Stimulated activated CD8-positive, alpha-beta memory T cell treated with anti-CD3 and anti-CD28 coated beads, Interleukin-2, amount 100 ng/mL, for 48 hours (primary cell): ENCODE measurements around the gene OPRM1.
"Not testable (repeated sequence)": the region's sequence is repeated elsewhere in the genome, so short reads cannot be mapped to it uniquely, and the experiment has no call there.

ENCODE experiments used
- DNase-seq, 2 donors: peaks; one replicate each; pipeline ENCODE4 v3.0.0-alpha.2; 2020; ENCODE audit warnings: low read depth in 2 of 2

OPRM1 gene

DNA sequence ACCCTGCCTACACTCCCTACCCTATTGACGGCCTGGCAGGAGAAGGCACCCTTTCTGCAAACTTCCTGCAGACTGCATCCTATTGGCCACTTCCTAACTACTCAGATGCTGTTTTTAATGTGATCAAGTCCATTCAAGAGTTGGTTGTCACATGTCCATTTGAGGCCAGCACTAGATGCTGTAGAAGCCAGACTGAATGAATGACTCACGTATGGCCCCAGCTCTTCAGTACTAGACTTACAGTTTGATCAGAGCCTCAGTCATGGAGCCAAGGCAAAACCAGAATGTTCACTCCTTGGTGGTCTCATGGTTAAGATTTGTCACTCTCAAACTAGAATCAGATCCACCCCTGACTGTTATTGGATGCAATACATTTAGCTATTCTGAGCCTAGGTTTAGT, 101.7 kb downstream of the OPRM1 start:
- DNase-seq = no peak

DNA sequence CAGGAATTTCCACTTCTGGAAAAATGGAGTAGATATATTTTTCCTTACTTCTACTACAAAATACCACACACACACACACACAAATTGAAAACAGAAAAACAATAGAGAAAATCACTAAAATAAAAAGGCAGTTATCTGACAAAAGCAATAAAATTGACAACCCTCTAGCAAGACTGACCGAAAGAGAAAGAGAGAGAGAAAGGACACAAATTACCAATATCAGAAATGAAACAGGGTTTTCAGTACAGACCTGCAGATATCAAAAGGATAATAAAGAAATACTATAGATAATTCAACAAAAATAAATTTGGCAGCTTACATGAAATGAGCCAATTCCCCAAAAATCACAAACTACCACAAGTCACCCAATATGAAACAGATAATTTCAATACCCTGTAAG, 104.7 kb downstream of the OPRM1 start:
- no peak for DNase-seq

- peak; percentile 23 to 32 for DNase-seq
These were observed 115.4 kb downstream of the OPRM1 start for GRCh38 chr6:154154389-154154967.

GRCh38 chr6:154156135-154156896, 117.3 kb downstream of the OPRM1 start:
- peak; percentile 34 to 37 for DNase-seq

- no peak for DNase-seq
These were observed 118.0 kb downstream of the OPRM1 start for GRCh38 chr6:154157082-154157481.

DNA sequence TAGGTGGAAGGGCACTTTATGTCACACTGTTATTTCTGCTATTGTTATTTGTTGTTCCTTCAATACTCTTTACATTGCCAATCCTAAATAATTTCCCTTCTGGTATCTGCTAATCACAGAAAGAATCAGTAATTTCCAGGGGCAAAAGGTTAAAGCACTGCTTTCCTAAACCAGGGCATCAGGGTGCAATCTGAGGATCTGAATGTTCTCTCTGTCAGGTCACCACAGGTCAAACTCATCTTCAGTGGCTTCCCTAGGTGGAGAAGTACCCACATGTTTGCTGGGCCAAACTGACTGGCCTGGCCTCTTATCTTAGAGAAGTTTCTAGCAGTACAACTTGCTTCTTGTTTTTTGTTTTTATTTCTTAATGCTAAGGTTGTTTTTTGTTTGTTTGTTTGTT, 118.7 kb downstream of the OPRM1 start:
- DNase-seq = no peak

DNA sequence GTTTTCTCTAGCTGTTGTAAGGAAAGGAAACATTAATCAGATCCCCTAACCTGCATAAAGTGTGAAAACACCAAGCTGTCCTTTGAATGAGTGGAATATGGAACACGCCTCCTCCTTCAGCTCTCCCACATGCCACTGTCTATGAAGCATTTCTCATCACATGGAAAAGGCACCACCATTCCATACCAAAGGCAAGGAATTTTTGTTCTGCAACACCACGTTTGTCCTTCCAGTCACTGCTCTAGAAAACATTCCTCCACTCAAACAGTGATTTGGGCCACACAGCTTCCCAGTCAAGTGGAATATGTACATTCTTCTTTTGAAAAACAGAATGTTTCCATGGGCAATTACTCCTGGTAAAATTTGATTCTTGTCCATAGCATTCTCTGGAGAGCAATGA, 120.1 kb downstream of the OPRM1 start:
- no peak for DNase-seq

GRCh38 chr6:154161689-154162088, 122.6 kb downstream of the OPRM1 start:
- DNase-seq = no peak

GRCh38 chr6:154164397-154164796, 125.4 kb downstream of the OPRM1 start:
- no peak for DNase-seq

- no peak for DNase-seq
These were observed 126.4 kb downstream of the OPRM1 start for GRCh38 chr6:154165478-154165877.

DNA sequence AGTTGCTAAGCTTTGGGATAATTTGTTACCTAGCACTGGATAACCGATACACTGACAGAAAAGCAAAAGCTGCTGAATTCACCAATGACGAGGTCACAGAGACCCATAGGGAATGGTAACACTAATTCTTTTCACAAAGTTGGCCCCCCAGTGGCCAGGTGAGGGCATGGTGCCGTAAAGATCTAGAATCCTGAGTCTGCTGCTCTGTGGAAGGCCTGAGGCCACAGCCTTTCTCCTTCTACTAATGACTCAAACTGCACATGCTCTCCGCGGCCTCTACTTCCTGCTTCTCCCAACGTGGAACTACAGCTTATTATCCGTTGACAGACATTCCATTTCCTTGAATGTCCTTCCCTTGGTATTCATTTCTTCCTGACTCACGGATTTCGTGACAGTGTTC, 127.1 kb downstream of the OPRM1 start:
- DNase-seq = no peak

DNA sequence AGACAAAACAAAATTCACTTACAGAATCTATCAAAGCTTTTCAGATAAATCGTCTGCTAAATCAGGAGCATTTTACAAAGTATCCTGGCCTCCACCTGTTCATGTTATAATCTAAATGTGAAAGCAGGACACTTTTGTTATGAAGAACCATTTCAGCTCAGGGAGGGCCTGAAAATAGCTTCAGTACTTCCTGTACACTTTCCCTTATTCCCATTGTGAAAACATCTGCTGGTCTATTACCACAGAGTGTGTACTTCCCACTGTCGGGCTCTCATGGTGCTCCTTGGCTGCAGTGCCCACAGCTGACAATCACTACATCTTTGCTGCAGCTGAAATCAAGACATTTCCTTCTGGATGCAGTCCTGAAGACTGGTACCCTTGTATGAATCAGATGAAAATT, 128.1 kb downstream of the OPRM1 start:
- no peak for DNase-seq

DNA sequence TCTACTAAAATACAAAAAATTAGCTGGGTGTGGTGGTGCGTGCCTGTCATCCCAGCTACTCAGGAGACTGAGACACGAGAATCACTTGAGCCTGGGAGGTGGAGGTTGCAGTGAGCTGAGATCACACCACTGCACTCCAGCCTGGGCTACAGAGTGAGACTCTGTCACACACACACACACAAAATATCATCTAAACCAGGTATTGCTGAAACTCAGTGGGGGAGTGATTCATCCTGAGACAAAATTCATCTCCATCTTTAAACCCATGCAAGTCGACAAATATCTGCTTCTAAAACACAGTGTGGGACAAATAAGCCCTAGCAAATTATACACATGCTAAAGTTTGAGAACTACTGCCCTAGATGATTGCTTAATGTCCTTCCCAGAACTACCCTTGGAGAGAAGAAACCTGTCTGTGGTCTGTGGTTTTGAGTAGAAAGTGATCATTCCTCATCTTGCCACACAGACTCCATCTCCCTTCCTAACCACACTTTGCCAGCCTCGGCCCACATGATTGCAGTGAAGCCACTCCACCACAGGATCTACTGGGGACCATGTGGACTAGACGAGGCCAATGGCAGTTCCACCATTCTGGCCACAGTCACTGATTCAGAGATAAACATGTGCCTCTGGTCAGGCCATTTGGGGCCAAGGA, 130.3 kb downstream of the OPRM1 start:
- DNase-seq = peak in 1 of 2 donors; percentile 14

- no peak for DNase-seq
These were observed 131.1 kb downstream of the OPRM1 start for GRCh38 chr6:154170106-154170505.

DNA sequence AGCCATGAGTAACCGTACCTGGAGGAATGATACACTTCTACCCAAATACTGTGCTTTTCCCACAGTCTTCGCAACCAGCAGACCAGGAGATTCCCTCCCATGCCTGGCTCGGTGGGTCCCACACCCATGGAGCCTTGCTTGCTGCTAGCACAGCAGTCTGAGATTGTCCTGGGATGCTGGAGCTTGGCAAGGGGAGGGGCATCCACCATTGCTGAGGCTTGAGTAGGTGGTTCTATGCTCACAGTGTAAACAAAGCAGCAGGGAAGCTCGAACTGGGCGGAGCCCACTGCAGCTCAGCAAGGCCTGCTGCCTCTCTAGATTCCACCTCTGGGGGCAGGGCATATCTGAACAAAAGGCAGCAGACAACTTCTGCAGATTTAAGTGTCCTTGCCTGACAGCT, 133.4 kb downstream of the OPRM1 start:
- DNase-seq = not testable (repeated sequence)

DNA sequence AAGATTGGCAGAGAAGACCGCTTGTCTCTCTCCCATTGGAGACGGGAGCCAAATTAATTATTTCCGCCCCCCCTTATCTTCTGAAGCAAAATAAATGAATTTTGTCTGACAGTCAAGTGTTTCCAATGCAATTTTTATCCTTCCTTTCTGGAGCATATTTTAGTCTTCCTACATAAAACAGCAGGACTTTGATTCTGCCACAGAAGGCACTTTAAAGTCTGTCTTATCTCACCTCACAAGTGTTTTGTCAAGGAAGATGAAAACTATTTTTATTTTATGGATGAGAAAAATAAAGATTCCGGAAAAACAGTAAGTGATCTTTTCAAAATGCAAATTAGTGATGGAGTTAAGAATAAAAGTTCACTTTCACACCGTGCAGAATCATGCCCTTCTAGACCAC, 140.4 kb downstream of the OPRM1 start:
- DNase-seq = no peak

- DNase-seq = no peak
These were observed 148.2 kb downstream of the OPRM1 start for GRCh38 chr6:154187203-154187602.

GRCh38 chr6:154187714-154188113, 148.7 kb downstream of the OPRM1 start:
- no peak for DNase-seq

- DNase-seq = no peak
These were observed 157.4 kb downstream of the OPRM1 start for GRCh38 chr6:154196333-154196885.

DNA sequence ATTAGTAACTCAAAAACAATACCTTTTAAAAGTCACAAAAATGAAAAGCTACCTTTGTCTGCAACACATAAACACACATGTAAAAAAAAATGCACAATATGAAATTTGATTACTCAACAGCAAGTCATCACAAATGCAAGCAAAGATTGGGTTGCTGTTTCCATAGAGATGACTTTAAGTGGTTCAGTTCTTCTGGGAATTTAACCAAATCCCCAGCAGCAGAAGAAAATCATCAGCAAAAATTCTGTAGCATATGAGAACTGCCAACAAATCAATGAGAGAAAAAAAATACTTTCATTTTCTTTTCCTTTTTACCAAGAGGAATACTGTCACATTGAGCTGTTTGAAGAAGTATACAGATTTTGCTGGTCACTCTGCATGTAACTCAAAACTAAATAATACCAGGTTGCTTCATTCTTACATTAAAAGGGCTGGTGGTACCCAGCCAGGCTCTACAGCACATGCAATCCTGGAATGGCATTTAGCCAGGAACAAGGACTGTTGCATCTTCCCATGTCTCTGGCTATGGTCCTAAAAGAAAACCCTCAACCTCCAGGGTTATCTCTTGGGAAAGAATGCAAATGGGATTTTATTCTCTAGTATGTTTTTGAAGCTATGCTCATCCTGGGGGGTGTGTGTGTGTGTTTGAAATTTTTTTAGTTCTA, 158.3 kb downstream of the OPRM1 start:
- DNase-seq = no peak

GRCh38 chr6:154201688-154202087, 162.6 kb downstream of the OPRM1 start:
- not testable (repeated sequence) for DNase-seq

GRCh38 chr6:154202339-154202738, 163.3 kb downstream of the OPRM1 start:
- DNase-seq = no peak
